ENCODE results near the gene TIAM1.
"Not testable (repeated sequence)": the region's sequence is repeated elsewhere in the genome, so short reads cannot be mapped to it uniquely, and the experiment has no call there.

TIAM1 gene

DNA sequence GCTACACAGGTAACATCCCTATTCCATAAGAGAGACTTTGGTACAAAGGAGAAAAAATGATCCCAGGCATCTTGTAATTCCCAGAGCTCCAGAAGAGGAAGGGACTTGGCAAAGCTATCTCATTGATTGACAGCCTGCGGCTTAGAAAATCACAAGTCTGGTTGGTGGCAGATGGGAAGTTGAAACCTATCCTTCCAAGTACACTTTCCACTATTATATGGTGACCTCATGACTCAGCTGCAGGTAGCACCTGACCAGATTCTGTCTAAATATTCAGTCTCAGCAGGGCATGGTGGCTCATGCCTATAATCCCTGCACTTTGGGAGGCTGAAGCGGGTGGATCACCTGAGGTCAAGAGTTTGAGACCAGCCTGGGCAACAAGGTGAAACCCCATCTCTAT, 89.9 kb downstream of the TIAM1 start:
- no peak for DNase-seq (ENCODE audit: low spot score)

DNA sequence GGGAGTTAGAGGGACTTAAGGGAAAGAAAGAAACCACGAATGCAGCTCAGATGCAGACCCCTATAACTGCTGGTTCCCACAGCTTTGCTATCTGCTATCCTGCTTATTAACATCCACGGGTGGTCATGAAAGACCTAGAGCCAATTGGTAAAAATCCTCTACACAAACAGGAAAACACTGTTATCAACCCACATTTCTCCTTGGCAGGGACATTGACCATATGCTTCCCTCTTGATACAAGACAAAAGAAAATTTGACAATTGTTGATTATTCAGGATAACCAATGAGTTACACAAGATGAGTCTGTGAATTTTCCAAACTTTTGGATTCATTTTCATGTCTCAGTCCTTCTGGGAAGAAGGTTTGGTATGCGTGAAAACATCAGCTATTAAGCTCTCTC, 90.4 kb downstream of the TIAM1 start:
- DNase-seq (ENCODE audit: low spot score) = no peak

DNA sequence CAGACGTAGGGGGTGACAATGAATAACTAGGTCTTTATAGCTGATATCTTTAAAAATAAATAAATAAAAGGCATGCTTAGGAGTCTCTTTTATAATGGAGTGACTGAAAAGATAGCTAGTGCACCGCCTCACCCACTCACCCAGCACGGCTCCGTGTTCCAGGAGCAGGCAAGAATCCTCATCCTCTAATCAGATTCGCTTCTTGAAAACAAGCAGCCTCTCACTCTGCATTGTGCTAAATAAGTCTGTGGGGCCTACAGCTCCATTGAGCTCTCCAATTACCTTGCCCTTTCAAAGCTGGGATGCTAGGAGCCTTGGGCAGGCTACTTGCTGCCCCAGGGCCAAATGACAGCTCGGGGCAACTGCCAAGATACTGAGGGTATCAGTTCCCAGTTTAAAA, 91.5 kb downstream of the TIAM1 start:
- no peak for DNase-seq (ENCODE audit: low spot score)

DNA sequence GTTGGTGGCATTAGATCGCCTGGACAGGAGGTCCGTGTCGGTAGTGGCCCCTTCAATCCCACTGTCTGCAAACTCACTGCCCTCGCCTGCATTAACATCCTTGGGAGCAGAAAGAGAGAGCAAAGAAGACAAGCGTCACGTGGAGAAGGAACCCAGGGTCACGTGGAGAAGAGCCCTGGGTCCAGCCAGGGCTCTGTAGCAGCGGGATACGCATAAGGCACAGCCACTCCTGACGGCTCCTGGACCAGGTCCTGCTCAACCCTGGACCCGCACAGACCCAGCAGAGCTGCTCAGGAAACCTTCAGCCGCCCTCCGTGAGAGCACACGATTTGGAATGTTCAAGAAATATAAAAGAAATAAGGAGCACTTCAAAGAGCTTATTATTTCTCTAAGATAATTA, 92.0 kb downstream of the TIAM1 start:
- no peak for DNase-seq (ENCODE audit: low spot score)

DNA sequence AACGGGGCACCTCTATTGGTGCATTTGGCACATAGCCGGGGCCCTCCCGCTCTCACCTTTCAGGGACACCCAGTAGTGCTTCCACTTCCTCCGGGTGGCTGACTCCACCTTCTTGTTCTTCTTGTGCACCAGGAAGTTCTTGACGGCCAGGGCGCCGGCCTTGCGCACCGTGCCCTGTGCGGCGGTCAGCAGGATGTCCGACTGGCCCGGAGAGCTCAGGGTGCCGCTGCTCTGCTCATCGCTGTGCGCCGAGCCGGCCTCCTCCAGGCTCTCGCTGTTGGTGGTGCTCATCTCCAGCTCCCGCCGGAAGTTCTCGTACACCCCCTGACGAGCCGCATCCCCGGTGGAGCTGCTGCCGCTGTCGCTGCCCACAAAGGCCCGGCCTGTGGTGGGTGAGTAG, 92.4 kb downstream of the TIAM1 start:
- no peak for DNase-seq (ENCODE audit: low spot score)

DNA sequence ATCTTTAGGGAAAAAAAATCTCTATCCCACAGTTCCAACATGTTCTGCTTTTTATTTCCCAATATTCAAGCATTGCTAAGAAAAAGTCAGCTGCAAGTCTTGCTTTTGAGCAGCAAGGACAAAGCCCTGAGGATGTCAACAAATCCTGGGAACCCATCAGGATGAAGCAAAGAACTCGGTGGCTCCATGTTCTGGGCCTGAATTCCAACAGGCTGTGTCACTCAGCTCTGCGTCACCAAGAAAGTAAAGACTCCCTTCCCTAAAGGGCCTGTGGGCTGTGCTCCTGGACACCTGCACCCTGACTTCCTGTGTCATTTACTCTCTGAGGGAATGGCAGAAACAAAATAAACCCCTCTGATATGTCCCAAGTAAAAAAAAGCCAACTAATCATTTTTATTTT, 95.5 kb downstream of the TIAM1 start:
- DNase-seq (ENCODE audit: low spot score) = no peak

DNA sequence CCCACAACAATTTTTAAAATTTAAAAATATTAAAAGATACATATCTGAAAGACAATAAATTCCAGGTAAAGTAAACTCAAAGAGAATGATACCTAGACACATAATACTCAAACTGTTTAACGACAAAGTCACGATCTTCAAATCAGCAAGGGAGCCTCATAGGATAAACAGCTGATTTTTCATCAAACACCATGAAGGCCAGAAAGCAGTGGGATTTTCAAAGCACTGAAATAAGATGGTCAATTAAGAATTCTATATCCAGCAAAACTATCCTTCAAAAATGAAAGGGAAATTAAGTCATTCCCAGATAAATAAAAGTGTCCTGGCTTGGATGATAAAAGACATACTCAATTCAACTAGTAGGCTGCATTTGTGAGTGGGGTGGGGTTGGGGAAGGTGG, 100.5 kb downstream of the TIAM1 start:
- no peak for DNase-seq (ENCODE audit: low spot score)

DNA sequence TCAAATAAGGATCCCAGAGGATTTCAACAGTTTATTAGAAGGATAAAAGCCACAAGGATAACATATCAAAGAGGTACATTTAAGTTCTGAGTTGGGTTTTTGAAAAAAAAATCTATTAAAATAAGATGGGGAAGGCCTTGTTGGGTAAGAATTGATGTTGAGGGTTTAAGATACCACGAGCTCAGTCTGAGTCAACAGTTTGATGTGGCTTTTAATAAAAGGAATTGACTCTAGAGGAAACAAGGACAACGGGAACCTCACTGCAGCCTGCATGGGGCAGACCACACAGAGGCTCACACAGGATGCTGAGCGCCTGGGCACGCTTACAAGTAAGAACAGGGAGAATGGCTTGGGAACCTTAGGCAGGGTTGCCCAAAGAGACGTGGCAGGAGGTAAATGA, 107.5 kb downstream of the TIAM1 start:
- DNase-seq (ENCODE audit: low spot score) = no peak

DNA sequence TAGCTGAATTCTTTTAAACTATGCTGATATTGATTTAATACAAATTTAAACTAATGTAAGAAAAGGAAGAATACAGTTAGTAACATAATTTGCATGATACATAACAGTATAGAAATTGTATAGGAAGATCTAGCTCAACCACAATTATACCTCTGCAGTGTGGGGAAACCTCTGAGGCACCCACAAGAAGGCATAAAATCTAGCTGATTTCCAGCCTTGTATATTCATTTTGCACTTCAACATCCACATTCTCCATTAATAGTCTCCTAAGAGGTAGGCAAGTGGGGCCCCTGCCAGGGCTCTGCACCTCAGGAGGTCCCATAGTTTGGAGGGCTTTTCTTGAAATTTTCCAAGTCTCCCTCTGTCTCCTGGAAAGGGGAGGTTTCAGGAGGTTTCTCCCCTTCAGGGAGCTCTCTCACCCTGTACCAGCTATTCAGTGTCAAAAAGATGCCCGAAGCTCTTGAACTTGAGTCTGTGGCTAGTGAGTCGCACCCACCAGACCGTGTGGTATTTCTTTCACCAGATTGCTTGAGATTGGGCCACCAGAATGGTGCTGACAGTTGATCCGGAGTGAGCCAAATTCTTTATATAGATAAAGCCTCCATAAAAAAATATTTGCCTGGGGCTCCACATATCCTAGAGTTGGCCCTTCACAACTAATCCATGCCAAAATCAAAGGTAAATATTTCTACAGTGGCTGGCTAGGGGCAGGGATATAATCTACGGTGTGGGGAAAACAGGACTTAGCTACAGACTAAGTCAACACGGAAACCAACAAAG, 108.2 kb downstream of the TIAM1 start:
- no peak for DNase-seq (ENCODE audit: low spot score)

DNA sequence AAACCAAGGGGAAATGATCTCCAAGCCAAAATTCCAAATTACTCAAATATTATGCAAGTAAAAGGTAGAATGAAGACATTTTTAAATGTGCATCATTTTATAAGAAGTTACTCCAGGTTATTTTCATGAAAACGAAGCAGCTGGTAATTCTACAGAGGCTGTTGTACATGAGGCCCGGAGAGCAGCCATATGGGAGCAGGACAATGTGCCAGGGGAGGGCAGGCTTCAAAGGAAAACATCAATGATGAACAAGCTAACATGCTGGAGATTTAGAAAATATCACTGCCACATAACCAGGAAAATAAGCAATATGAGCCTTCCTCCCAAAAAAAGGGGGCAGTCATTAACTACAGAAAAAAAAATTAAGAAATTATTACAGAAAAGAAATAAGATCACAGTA, 109.1 kb downstream of the TIAM1 start:
- no peak for DNase-seq (ENCODE audit: low spot score)

DNA sequence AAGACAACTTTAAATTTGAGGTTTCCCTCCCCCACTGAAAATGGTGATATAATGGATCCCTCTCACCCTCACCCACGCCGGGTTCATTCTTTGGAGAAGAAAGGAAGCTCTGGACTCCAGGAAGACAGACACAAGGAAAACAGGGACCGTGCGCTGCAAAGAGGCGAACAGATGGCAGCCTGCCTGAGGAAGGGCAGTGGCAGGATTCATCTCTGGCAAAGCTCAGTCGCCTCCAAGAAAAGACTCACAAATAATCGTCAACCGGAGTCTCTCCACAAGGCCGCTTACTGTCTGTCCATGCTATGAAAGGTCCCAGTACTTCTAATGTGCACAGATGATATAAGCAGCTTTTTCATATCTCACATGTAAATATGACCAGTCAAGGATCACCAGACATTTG, 110.3 kb downstream of the TIAM1 start:
- DNase-seq (ENCODE audit: low spot score) = no peak

DNA sequence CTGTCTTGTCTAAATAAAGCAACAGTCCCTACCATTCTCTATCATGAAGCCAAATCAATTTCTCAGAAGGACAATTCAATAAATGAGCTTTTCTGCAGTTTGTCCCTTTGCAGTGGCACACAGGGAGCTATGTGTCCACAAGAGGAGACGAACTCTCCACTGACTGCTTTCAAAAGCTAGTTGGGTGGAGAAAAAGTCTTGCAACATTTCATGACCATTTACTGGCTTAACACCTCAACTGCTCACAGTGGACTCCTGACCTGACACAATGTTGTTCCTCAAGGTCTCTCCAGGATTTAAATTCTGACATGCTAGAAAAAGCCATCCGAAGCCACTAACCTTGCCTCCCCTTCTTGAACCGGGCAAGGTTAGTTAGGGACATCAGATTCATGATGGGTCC, 111.7 kb downstream of the TIAM1 start:
- no peak for DNase-seq (ENCODE audit: low spot score)

DNA sequence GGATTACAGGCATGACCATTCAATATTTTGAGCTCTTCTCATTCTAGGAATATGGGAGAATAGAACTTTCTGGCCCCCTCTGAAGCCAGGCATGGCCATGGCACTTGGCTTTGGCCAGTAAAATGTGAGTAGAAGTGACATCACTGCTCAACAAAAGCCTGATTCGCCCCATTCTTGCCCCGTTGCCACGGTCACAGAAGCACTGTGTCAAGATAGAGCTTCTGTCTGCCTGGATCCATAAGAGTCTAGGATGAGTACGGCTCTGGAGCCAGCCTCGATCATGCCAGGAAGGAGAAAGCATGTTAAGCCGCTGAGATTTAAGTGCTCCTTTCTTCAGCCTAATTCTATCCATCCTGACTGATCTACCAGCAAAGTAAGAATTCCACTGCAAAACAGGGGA, 113.1 kb downstream of the TIAM1 start:
- DNase-seq (ENCODE audit: low spot score) = no peak

DNA sequence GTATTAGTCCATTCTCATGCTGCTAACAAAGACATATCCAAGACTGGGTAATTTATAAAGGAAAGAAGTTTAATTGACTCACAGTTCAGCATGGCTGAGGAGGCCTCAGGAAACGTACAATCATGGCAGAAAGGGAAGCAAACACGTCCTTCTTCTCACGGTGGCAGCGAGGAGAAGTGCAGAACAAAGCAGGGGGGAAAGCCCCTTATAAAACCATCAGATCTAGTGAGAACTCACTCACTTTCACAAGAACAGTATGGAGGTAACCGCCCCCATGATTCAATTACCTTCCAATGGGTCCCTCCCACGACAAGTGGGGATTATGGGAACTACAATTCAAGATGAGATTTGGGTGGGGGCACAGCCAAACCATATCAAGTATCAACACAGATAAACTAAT, 115.3 kb downstream of the TIAM1 start:
- not testable (repeated sequence) for DNase-seq (ENCODE audit: low spot score)

DNA sequence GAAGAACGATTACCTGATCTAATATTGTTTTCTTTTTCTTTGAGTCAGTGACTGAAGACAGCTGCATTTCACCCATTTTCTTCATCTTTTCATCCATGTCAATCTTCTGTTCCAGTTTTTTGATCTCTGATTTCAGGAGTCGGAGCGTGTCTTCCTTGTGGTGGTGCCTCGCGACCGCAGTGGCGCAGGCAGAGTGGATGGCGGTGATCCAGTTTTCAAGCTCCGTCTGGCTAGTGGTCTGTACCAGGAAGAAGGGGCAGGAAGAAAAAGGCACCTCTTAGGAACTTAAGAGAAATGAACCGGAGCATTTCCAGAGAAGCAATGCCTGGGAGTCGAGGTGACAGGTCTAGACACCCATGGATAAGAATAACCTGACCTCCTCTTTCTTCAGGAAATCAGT, 118.3 kb downstream of the TIAM1 start:
- no peak for DNase-seq (ENCODE audit: low spot score)

DNA sequence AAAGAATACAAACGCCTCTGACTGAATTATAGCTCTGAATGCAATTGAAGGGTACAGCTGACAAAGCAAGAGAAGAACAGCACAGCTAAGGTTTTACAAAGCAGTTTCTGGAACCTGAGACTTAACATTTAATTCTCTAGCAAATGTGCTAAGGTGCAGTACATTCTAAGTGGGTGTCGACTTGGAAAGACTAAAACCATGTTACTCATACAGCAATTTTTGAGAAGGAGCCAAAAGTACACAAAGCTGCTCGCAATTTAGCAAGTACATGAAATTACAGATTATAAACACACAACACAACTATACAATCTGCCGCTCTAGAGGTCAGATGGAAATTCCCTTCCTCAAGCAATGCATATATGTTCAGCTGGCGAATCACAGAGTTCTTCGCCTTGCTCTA, 121.9 kb downstream of the TIAM1 start:
- peak; percentile 58 for DNase-seq (ENCODE audit: low spot score)

DNA sequence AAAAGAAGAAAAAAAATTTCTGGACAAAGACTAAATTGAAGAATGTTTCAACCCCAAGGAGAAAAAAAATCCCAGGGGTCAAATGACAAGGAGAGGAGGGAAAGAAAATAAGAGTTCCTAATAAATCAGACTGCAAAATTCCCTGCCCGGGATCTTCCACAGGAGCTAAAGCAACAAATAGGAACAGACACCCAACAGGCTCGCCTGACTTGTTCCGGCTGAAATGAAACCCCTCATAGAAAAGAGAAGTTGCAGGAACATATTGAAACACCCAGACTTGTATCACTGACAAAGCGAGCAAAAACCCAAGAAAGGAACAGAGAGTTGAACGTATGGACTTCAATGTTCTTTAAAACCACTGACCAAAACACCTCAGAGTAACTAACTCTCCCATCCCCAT, 123.0 kb downstream of the TIAM1 start:
- peak; percentile 21 for DNase-seq (ENCODE audit: low spot score)

DNA sequence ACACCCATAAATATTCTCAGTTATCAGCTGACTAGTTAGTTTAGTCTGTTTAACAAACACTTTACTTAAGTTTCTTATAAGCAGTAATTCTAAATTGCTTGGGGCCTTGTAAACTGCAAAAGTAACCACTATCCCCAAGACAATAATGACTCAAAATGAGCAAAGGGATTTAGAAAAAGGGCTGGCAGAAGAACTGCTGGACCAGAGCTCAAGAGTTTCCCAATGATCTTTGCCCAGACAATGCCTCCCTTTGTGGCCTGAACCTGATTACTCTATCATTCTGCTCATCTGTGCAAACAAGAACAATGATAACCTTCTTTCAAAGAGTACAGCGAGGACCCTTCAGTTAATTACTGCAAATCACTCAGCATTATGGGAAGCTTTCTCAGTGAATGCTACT, 123.5 kb downstream of the TIAM1 start:
- DNase-seq (ENCODE audit: low spot score) = peak; percentile 73

DNA sequence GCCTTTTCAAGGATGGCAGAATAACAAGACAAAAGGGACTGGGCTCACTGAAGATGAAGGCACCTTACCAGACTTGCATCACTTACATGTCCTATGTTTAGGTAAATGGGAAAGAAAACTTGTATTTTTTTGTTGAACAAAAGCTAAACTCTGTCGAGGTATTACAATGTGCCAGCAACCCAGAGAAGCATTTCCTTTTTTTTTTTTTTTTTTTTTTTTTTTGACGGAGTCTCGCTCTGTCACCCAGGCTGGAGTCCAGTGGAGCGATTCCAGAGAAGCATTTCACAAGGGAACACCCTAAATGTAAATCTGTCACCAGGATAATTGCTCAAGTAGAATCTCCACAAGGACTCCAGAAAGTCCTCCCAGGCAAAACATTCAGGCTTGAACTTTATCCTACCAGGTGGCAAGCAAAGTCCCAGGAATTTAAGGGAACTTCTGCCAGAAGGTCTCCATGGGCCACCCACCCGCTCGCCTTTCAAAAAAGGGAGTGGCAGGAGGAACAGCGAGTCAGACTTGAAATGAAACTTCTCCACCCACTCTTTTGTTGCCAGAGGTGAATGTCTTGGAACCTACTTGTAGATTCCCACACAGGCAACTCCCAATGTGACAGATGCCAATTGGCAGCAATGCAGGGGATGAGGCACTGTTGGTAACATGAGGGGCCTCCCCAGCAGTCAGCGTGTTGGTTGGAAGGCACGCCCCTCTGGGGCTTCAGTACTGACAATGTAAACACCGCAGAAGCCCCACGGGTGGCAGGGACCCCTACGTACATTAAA, 125.0 kb downstream of the TIAM1 start:
- DNase-seq (ENCODE audit: low spot score) = peak; percentile 17

DNA sequence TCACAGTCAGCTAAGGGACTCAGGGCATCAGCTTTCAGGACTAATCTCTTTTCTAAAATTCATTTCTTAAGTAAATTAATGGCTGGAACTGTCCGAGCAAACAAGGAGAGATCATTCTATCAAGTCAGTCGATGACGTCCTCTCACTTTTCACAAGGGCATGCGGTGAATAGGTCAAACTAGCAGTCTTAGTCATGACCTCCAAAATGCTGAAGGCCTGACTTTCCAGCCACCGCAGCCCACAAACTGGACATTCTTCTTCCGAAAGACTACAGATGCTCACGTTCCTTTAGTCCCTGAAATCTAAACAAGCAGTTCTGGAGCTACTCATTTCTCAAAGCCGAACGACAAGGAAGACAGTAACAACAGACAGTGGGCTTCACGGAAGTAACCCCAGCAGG, 127.9 kb downstream of the TIAM1 start:
- DNase-seq (ENCODE audit: low spot score) = no peak

DNA sequence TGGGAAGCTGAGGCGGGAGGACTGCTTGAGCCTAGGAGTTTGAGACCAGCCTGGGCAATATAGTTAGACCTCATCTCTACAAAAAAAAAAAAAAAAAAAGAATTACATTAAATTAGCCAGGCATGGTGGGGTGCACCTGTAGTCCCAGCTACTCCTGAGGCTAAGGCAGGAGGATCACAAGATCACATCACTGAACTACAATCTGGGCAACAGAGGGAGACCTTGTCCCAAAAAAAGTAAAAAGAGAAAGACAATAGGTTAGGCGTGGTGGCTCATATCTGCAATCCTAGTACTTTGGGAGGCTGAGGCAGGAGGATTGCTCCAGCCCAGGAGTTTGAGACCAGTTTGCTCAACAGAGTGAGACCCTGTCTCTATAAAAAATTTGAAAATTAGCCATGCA, 130.3 kb downstream of the TIAM1 start:
- no peak for DNase-seq (ENCODE audit: low spot score)

DNA sequence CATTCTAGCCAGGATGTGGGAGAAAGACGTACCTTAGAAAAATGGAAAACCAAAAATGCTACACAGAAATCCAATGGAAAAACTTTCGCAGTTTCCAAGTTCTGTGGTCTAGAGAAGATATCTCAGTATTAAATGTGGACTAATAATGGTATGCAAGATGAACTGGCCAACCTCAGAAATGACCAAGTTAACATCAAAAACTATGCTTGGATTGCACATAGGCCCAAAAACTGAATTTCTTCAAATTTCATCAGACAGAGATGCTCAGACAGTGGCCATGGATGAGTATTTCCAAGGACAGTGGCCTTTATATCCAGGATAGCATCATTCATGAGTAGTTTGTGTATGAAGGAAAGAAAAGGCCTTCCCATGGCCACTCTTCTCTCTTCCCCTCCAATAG, 132.2 kb downstream of the TIAM1 start:
- DNase-seq (ENCODE audit: low spot score) = no peak

DNA sequence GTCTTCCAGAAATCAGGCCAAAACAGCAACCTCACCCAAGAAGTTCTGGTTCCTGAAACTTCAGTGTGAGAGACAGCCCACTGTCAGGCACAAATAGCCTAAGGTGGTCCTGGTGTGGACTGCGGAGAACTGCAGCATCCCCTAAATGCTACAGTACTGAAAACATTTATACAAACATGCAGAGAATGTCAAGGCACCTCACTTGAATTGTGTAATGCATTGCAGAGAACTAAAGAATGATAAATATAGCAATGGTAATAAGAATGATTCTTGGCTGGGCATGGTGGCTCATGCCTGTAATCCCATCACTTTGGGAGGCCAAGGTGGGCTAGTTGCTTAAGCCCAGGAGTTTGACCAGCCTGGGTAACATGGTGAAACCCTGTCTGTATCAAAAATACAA, 138.6 kb downstream of the TIAM1 start:
- no peak for DNase-seq (ENCODE audit: low spot score)

DNA sequence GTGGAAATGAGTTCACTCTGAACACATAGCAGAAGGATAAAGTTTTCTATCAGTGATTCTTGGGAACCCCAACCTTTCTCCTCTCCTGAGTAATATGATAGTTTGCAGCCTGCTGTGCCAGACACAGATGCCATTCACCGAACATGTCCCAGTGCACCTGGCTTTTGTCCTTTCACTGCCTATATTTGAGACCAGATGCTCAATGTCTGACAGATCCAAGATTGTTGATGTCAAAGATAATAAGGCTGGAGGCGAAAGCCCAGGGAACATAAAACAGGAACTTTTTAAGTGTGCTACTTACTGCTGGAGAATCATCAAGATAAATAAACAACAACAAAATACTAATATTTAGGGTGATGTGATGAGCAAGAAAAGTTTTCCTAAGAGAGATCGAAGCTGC, 139.3 kb downstream of the TIAM1 start:
- no peak for DNase-seq (ENCODE audit: low spot score)
